WERI-Rb-1 (cell line): ENCODE results near the gene DIS3L.

ENCODE experiments used
- DNase-seq: peaks from one replicate; pipeline ENCODE4 v3.0.0-alpha.2; 2020
- H3K27ac ChIP-seq: fragments of 250-450 bp; sonication (Bioruptor Pico); 2 replicates; pipeline ENCODE4 v1.5.1; 2020; ENCODE audit warnings: mild to moderate bottlenecking, moderate library complexity
- H3K27me3 ChIP-seq: fragments of 250-450 bp; sonication (Bioruptor Pico); 2 replicates; pipeline ENCODE4 v1.5.1; 2021; ENCODE audit warnings: mild to moderate bottlenecking, low read depth, moderate library complexity; ENCODE audit not compliant: insufficient read depth, severe bottlenecking
- H3K36me3 ChIP-seq: fragments of 250-450 bp; sonication (Bioruptor Pico); 2 replicates; pipeline ENCODE4 v1.5.1; 2020; ENCODE audit warnings: mild to moderate bottlenecking, moderate library complexity
- H3K4me3 ChIP-seq: 2 replicates; pipeline ENCODE4 v1.5.1; 2011; ENCODE audit warnings: low read depth, mild to moderate bottlenecking, control low read depth, low read length
- H3K9me3 ChIP-seq: fragments of 250-450 bp; sonication (Bioruptor Pico); 2 replicates; pipeline ENCODE4 v1.5.1; 2021; ENCODE audit warnings: mild to moderate bottlenecking, moderate library complexity; ENCODE audit not compliant: severe bottlenecking
- TF ChIP-seq, protein P1 (sequence below): IDR thresholded peaks from 2 replicates; pipeline ENCODE4 v1.5.1; 2011; ENCODE audit warnings: low read depth, mild to moderate bottlenecking, control low read depth, inconsistent platforms, low read length

DIS3L gene

DNA sequence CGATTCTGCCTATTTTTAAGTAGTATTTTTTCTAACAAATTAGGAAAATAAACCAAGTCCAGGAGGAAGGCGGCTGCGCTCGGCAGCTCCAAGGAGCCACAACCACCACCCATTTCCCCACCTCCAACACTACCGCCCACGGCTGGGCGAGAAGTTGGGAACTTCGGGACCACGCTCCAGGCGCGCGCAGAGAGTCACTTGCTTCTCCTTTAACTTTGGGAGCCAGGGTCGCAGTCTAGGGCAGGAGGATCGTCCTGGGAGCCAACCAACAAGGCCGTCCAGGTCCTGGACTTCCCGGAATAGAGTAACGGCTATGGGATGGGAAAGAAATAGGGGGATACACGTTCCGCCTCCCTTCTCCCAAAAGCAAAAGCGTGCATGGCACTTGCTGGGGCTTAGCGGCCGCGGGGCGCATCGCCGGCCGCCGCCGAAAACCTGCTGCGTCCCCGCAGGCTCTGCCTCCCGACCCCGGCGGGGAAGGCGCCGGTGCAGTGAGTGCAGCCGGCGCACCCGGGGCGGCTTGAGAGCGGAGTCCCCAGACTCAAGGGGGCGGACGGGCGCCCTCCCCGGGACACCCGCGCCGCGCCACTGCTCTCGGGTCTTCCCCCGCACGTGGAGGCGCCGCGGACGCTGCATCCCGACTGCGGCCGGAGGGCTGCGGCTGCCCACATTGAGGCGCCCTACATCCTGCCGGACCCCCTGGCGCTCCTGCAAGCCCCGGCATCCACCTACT, 40.5 kb upstream of the DIS3L start:
- DNase-seq: peak; percentile 24
- no peak overlapping the region for H3K27ac ChIP-seq
- H3K27me3 ChIP-seq: peaks cover 24% of the 10 kb centered on the region
- H3K36me3 ChIP-seq: no peaks in the 10 kb centered on the region
- peak overlapping the region; percentile 52 for H3K4me3 ChIP-seq
- H3K9me3 ChIP-seq: no peaks in the 10 kb centered on the region
- TF ChIP-seq, protein P1, sequence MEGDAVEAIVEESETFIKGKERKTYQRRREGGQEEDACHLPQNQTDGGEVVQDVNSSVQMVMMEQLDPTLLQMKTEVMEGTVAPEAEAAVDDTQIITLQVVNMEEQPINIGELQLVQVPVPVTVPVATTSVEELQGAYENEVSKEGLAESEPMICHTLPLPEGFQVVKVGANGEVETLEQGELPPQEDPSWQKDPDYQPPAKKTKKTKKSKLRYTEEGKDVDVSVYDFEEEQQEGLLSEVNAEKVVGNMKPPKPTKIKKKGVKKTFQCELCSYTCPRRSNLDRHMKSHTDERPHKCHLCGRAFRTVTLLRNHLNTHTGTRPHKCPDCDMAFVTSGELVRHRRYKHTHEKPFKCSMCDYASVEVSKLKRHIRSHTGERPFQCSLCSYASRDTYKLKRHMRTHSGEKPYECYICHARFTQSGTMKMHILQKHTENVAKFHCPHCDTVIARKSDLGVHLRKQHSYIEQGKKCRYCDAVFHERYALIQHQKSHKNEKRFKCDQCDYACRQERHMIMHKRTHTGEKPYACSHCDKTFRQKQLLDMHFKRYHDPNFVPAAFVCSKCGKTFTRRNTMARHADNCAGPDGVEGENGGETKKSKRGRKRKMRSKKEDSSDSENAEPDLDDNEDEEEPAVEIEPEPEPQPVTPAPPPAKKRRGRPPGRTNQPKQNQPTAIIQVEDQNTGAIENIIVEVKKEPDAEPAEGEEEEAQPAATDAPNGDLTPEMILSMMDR: no peak

DNA sequence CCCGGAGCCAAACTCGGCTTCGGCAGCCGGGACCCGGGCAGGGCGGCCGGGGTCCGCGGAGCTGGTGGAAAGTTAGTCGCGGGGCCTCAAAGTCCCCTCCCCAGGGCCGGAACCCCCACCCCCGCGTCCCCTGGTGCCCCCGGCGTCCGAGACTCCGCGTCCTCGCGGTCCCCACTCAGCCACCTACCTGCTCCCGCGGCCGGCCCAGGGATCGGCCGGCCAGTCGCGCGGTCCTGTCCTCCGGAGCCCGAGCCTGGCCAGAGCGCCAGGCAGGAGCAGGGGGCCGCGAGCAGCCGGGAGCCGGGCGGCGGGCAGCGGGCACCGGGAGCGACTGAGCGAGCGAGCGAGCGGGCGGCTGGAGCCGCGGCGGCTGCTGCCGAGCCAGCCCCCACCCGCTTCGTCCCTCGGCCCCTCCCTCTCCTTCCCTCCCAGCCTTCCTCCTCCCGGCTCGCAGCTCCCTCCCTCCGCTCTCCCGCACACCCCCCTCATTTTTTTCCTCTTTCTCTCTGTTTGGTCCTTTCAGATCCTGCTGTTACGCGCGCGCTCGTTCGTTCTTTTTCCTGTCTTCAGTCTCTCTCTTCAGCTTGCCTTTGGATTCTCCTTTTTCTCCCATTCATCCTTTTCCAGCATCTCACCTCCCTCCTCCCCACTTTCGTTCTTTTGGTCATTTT, 39.8 kb upstream of the DIS3L start, which contains the start of gene MEGF11:
Gene MEGF11, minus strand, starts transcription at position 333 of the 671 bp plus-strand sequence. CDS start 125,347 bp downstream, outside the sequence.
- DNase-seq: peak; percentile 28
- TF ChIP-seq, protein P1: no peak
- peaks cover 24% of the 10 kb centered on the region for H3K27me3 ChIP-seq
- H3K4me3 ChIP-seq: peak within 1 kb of the TSS; percentile 52
- H3K9me3 ChIP-seq: no peaks in the 10 kb centered on the region
- H3K27ac ChIP-seq: no peak within 1 kb of the TSS
- no peaks in the 10 kb centered on the region for H3K36me3 ChIP-seq

DNA sequence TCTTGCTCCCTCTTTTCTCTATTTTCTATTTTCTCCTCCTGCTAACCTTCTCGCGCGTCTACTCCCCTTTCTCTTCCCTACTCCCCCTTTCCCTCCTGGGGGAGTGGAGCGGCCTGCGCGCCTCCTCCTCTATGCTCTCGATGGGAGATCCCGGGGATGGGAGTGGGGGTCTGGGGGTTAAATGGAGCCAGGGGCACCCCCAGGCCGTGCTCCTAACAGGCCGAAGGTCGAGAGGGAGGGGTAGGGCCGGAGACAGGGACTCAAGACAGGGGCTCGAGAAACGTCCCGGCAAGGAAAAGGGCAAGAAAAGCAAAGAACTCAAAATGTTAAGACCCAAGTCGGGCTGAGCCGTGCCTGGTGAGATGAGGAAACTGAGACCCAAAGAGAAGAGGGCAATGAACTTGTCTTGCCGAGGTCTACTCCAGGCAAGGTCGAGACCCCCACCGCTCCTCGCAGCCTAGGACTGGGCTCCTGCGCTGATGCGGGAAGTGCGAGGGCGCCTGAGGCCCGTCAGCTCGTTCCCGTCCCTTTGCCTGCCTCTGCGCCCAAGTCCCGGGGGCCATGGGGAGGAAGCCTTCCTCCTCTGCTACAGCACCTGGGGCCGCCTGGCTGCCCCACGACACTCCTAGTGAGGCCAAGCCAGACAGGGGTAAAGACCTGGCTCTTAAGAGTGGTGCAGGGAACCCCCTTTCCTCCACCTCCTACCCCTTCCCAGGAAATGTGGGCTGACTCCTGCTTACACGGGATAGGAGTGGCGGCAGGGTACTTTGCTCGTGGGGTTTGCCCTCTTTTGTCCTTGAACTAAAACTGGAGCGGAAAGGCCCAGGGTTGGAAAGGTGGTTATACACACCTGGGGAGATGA, 39.0 kb upstream of the DIS3L start:
- TF ChIP-seq, protein P1: no peak
- Histone ChIP-seq H3K27me3 (peaks cover 24% of the 10 kb centered on the region), H3K36me3 (no peaks in the 10 kb centered on the region), H3K4me3 (no peak overlapping the region; the same call in 1 of the 2 replicates), H3K9me3 (no peaks in the 10 kb centered on the region), H3K27ac (no peak overlapping the region)
- DNase-seq: no peak

DNA sequence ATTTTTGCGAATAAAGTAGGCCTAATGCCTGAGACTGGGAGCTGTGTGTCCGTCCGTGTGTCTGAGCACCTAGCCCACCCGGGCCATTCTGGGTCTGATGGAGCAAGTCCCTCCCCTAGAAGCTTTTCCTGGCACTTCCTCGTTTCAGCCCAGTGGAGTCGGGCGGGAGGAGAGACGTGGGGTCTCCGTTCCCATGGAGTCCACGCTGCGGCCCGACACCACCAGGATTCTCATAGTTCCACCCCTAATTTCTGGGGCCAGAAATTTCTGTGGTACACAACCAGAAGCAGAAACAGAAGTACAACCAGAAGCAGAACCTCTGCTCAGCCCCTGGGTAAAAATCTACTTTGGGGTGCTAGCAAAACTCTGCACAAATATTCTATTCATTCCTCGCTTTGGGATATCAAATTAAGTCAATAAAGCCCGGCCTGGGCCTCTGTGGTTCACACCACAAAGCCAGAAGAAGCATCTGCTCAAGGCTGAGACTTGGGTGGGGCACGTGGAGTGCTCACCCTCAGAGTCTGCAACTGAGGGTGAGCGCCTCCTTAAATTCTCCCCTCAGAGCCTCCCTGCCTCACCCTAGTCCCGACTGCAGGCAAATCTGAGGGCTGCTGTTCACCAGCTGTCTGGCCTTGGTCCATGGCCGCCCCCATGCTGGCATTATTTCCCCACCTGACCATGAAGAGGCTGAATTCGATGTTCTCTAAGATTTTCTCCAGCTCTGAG, 38.3 kb upstream of the DIS3L start:
- Histone ChIP-seq H3K9me3 (no peaks in the 10 kb centered on the region), H3K27me3 (peaks cover 24% of the 10 kb centered on the region), H3K4me3 (no peak overlapping the region), H3K36me3 (no peaks in the 10 kb centered on the region), H3K27ac (no peak overlapping the region)
- TF ChIP-seq, protein P1: no peak
- no peak for DNase-seq

DNA sequence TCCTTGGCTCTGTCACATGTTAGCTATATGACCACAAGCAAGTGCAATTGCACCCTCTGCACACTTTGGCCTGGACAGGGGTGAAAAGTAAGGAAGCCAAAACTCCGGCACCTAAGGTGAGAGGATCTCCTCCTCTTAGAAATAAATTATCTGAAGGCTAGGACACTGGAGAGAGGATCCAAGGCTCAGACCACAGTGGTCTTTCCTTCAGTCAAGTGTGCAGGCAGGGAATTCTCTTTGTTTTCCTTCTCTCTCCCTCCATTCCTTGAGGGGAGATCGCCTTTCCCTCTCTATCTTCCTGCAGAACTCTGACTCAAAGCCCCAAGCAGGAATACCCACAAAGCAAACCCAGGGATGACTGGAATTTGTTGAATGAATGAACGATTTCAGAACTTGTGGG, 36.7 kb upstream of the DIS3L start:
- H3K27ac ChIP-seq: no peak overlapping the region
- no peaks in the 10 kb centered on the region for H3K9me3 ChIP-seq
- H3K36me3 ChIP-seq: no peaks in the 10 kb centered on the region
- TF ChIP-seq, protein P1: no peak
- peaks cover 19% of the 10 kb centered on the region for H3K27me3 ChIP-seq
- no peak for DNase-seq
- H3K4me3 ChIP-seq: no peak overlapping the region
